ENCODE results near the gene ASCL2.

GRCh38 chr11:2295971-2296912 lies 25.9 kb upstream of the ASCL2 start:
- no peak for TF ChIP-seq CEBPB (IDR thresholded peaks at IDR 0.05; ENCODE audit: low read depth, low read length)
- TF ChIP-seq CTCF (conservative IDR thresholded peaks at IDR 0.05; ENCODE audit: low read depth, low read length), result no peak
- no peak for TF ChIP-seq POLR2A (IDR thresholded peaks at IDR 0.05; ENCODE audit: low read depth, low read length)
- no peak for TF ChIP-seq FOS (IDR thresholded peaks at IDR 0.05; ENCODE audit: low read depth, low read length)
- no peak for TF ChIP-seq MAZ (IDR thresholded peaks at IDR 0.05; ENCODE audit: borderline replicate concordance, low read depth, low read length)
- no peak for TF ChIP-seq USF2 (IDR thresholded peaks at IDR 0.05; ENCODE audit: low read depth, low read length)
- TF ChIP-seq MAFK (IDR thresholded peaks at IDR 0.05; ENCODE audit: low read depth, low read length), result no peak
- TF ChIP-seq RFX5 (IDR thresholded peaks at IDR 0.05; ENCODE audit: low read depth, low read length), result no peak

Measured in IMR-90 (cell line).